GM20431 (cell line): Measurements from ENCODE around the gene KIAA0825.
"Not testable (repeated sequence)": the region's sequence is repeated elsewhere in the genome, so short reads cannot be mapped to it uniquely, and the experiment has no call there.

ENCODE experiments used
- in situ Hi-C: fragments of 300-500 bp; cut with MseI, MboI; formaldehyde crosslinking; loops from one replicate; pipeline ENCODE4 v1.15.0; 2020; ENCODE audit warnings: low sequenced_read_pairs; ENCODE audit not compliant: unreplicated experiment

Gene KIAA0825

DNA sequence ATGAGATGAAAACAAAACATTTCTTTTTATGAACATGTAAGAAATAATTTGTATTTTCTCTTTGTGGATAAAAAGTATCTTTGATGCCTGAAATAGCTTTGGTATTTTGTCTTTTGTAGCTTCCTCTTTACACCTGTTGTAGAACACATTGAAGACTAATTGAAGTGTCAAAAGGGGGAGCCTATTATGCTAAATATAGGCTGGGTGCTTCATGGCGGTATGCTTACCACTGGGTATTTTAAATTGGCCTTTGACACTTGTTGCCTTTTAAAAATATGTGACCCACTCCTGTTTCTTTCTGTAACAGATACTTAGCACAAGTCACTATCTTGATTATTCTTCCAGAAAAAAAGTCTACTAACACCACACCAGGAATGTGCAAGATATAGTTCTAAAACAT, 226.4 kb downstream of the KIAA0825 start:
- in situ Hi-C loops = no loop called here

DNA sequence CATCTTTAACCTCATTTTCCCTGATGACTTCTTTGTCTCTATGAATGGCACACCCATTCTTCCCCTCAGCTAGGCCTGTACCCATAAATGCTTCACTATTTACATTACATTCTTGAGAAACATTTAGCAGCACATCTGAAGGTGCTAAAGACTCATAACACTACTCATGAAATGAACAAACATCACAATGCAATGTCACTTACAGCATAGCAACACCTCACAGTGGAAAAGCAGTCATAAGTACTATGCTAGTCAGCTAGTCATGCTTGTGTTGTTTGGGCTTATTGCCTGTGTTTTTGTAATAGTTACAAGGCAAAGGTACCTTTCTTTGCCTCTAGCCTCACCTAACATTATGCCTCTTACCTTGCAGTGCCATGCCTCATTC, 228.9 kb downstream of the KIAA0825 start:
- in situ Hi-C loops = no loop called here

DNA sequence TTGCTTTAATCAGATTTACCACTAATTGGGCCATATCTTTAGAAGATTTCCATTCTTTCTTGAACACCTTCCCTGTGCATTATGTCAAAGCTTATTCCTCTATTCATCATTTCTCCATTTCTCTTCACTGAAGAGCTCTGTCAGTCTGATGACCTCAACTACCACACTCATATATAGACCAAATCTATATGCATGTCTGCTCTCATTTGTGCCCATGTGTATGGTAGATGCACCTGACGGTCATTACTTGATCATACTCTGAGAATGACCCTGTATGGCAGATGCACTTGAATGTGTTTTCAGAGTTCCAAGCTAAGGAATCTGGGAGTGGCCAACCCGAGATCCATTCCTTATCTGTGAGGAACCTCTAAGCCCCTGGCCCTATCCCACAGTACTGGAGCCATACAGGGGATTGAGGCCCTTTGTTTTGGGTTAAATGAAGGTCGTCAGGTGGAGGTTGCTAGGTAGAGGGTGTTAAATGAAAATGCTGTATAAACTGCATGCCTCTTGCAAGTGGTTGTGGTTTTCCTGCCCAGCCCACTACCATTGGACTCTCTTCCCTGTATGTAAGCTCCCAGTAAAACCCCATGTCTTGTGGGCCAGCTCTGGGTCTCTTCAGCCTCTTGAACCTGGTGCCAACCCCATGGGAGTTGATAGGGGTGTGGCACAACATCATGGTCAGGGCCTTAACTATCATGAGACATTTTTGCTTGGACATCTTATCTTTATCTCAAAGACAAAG, 229.5 kb downstream of the KIAA0825 start:
- in situ Hi-C loops = no loop called here

DNA sequence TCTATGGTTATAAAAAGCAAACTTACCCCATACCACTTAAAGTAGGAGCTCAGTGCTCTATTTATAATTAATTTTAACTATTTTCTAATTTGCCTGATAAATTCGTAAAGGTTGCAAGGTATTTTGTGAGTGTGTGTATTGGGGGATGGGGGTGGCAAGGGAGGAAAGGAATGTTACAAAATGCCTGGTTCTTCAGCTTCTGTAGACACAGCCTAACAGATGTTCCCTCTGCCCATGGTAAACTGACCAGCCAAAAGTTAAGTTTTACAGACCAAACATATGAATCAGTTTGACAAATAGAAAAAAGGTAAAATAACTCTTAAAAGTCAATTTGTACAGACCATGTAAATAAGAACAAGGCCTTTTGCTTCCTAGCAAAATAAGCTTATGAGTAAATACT, 232.6 kb downstream of the KIAA0825 start:
- in situ Hi-C loops = no loop called here

DNA sequence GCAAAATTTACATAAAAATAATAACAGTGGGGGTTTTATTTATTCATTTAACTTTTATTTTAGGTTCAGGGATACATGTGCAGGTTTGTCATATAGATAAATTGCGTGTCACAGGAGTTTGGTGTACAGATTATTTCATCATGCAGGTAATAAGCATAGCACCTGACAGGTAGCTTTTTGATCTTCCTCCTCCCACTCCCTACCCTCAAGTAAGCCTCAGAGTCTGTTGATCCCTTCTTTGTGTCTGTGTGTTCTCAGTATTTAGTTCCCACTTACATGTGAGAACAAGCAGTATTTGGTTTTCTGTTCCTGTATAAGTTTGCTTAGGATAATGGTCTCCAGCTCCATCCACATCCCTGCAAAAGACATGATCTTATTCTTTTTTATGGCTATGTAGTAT, 240.3 kb downstream of the KIAA0825 start:
- in situ Hi-C loops = no loop called here

DNA sequence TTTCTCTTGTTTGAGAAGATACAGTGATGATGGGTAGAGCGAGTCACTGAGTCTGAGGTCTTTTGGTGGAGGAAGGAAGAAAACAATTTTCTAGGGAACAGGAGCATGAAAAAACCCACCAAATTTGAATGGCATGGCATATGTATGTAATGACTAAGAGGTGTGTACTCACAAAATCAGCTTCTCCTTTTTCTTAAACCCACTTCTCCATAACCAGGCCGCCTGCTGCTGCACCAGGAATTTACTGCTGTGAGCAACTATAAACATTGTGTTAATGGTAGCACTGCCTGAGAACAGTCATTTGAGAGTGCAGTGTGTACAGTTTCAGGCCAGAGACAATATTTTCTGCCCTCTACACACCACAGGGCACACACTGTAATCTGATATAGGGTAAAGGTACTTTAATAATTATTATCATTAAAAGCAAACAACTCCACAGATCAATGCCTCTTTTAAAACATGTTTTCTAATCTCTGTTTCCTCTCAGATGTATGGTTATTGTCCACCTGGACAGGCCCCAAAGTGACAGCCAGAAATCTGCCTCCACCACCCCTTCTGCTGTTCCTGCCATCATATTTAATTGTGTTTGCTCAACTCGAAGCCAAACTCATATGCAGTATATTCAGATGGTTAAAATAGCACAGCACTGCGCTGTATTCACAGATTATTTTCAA, 241.6 kb downstream of the KIAA0825 start:
- in situ Hi-C loops = no loop called here

DNA sequence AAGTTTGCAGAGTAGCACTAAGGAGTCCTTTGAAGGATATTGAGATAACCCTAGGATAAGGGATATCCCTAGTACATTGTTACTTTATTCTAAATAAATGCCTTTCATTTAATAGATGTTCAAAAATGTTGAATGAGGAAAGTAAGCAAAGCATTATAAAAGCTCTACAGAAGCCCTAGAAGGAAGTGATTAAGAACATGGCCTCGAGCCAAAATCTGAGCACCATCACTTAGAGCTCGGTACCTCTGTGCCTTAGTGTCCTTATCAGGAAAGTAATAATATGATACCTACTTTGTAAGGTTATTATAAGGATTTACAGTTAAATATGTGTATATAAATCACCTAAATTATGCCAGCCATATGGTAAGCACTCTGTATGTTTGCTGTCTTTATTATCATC, 242.6 kb downstream of the KIAA0825 start:
- in situ Hi-C loops = no loop called here

DNA sequence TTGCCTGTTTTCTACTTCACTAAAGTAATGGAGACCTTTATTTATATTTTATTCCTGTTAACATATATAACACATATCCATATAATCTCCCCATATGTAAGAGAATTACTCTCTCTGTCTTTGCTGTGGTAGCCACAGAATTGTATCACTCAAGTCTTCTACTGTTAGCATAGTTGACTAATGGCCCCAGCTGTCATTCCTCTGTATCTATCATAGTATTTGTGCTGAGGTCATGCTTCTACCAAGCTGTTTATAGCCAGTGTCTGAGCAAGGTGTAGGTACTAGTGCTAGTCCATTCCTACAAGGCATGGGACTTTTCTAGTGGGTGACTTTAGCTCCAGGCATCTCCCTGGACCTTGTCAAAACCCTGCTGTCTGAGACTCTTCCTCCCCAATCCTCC, 244.1 kb downstream of the KIAA0825 start:
- in situ Hi-C loops = no loop called here

DNA sequence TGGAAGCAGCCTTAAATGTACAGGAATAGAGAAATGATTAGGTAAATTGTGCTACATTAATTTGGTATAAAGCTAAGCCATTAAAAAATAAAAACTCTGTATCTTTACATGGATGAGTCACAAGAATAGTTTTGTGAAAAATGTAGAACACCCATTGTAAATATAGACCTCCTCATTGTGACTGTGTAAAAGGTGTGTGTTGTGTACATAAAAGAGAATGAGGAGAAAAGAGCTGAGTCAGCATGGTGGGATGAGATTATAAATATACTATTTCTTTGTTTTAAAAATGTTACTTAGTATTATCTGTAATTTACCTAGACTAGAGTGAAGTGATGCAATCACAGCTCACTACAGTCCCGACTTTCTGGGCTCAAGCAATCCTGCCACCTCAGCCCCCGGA, 250.5 kb downstream of the KIAA0825 start:
- in situ Hi-C loops = no loop called here

DNA sequence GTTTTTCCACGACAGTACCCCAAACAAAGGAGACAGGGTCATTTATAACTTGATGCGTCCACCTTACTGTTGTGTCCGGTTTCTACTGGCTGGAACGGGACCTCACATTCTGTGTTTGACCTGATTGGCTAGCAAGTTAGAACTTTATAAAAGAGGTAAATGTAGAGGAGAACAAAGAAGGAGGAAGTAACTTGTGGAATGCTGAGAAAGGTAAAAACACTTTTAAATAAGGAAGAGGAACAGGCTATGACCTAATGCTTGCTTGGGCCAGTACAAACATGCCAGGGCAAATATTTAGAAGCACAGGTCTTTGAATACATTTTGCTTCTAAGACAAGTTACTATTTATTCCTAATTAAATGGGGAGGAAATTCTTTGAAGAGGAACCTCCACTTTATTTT, 251.6 kb downstream of the KIAA0825 start:
- in situ Hi-C loops = no loop called here

DNA sequence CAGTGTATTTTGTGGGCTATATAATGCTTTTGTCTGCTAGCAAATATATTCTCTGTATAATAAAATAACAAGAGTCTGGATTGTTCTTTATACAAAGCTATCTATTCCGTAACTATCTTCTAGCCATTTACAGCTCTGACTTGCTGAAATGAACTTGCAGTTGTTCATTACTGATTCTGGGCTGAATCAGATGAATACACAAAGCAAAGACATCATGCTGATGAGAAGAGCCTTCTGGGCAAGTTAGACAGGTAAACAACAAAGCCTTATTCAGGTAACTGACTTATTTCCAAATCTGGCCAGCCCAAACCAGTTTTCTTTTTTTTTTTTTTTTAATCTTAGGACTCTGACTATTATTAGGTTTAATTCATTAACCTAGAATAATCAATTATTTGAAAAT, 255.5 kb downstream of the KIAA0825 start:
- in situ Hi-C loops = no loop called here

DNA sequence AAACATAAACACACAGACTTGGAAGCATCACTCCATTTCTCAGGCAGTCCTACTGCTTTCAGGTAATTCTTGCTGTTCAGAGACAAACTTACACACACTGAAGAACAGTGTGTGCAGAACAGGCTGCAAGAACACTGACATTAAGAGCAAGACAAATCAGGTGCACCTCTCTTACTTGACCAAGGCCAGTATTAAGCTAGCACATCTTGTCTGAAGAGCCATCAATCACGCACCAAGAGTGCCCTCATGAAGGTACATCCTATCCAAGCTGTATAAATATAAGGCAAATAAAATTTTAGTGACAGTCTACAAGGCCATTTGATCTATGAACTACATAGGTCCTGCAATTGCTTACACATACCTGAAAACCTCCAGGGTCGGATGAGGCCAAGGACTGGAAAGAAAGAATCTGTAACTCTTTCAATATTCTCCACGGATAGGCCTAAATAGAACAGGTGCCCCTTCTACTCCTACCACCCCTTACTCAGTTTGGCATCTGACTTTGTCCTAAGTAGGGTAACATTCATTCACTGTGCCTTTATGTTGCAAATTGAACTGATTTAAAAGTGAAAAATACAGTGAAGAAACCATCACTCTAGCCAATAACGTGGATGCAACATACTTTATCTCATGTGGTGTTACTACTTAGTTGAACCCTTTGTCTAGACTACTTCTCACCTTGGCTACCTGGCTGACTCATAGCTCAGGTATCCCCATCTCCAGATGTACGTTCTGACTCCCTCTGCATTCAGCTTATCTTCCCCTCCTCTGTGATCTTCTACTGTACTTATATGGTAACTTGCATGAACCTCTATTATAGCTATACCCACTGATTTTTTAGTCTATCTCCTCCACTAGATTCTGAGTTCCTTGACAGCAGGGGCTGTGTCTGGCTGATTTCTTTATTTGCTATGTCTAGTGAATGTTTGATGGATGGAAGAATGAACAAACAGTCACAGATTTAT, 256.3 kb downstream of the KIAA0825 start:
- in situ Hi-C loops = no loop called here

DNA sequence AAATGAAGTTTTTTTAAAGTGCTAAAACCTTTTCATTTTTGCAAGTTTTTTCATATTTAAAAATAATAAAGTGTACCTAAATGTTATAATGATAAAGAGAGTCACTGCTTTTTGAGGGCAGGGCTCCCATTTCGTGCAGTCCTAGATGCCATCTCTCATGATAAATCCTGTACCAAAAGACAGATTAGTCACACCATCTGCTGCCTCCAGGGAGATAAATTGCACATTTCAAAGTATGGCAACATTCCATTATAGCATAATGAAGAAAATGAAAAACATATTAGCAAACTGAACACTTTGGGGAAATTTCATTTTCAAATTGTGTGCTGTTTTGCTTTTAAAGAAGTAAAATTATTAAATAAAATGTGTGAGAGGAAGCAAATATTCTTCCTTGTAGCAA, 257.2 kb downstream of the KIAA0825 start:
- in situ Hi-C loops = no loop called here

DNA sequence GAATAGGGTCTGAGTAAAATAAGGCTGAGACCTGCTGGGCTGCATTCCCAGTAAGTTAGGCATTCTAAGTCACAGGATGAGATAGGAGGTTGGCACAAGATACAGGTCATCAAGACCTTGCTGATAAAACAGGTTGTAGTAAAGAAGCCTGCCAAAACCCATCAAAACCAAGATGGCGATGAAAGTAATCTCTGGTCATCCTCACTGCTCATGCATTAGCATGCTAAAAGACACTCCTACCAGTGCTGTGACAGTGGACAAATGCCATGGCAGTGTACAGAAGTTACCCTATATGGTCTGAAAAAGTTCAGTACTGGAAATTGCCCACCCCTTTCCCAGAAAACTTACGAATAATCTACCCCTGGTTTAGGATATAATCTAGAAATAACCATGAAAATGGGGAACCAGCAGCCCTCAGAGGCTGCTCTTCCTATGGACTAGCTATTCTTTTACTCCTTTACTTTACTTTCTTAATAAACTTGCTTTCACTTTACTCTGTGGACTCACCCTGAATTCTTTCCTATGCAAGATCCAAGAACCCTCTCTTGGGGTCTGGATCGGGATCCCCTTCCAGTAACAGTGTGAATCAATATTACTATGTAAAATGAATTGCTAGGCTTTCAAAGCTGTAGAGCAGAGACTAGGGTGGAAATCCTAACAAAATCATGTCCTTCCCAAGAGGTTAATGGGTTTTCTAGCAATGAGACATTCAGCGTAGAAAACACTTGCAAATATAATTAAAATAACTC, 257.8 kb downstream of the KIAA0825 start:
- in situ Hi-C loops = no loop called here

DNA sequence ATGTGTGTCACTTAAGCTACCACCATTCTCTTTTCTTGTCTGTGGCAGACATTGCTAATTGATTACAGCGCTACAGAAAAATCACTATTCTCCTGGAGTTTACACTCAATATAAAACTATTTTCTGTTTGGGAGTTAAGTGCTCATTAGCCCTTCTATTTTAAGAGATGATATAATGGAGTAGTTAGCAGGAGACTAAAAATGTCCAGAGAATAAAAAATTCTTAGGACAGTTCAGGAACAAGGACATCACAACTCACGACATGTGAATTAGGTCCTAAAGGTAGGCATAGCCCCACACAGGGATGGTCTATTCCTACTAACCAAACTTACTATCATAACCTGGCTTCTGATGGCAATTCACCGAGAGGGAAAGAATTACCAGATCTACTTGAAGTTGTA, 258.5 kb downstream of the KIAA0825 start:
- in situ Hi-C loops = no loop called here

DNA sequence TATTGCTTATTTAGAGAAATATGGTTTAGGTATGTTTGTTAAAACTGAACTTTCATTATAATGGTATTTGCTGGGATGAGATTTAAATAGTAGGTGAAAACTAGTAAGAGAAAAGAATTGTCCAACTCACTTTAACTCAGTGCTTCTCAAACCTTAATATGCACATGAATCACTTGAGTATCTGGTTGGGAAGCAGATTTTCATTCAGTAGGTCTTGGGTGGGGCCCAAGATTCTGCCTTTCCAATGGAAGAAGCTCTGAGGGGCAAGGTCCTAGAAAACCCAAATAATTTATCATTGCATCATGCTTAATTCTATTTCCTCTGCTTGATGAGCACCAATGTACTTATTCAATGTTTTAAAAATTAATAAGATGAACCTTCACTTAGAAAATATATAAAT, 262.6 kb downstream of the KIAA0825 start:
- in situ Hi-C loops = no loop called here

DNA sequence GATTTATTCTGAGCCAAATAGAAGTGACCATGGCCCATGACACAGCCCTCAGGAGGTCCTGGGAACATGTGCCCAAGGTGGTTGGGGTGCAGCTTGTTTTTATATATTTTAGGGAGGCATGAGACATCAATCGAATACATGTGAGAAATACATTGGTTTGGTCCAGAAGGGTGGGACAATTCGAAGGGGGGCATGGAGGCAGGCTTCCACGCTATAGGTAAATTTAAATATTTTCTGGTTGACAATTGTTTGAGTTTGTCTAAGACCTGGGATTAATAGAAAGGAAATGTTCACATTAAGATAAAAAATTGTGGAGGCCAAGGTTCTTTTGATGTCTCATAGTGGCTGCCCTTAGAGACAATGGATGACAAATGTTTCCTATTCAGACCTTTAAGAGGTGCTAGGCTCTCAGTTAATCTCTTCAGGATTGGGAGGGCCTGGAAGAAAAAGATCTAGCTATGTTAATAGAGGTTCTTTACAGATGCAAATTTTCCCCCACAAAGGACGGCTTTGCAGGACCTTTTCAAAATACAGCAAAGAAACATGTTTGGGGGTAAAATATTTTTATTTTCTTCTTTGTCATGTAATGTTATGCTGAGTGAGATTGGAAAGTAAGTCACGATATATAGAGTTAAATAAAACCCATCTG, 263.4 kb downstream of the KIAA0825 start:
- in situ Hi-C loops = not testable (repeated sequence)

DNA sequence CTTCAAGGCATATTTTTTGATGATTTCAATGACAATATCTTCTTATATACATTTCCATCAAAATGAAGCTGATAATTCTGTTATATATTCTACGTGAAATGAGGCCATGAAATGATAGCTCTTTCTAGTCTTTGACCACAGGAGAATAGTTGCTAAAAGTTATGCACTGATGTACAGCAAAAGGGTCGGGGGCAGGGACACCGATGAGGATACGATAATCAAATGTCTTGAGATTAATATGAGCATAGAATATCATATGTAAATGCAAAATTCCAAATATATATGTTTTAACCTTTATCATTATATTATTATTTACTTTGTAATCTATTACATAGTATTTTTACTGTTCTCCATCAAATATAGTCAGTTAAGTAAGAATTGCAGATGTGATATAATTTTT, 264.8 kb downstream of the KIAA0825 start:
- in situ Hi-C loops = no loop called here

DNA sequence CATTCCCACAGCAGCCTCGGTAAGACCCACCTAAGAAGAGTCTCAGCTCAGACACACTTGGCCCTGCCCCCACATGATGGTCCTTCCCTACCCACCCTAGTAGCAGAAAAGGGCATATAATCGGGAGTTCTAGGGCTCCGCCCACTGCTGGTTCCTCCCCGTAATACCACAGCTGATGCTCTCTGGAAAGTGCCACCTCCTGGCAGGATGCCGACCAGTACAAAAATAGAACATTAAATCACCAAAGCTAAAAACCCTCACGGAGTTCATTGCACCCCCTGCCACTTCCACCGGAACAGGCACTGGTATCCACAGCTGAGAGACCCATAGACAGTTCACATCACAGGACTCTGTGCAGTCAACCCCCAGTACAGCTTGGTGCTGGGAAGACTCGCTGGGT, 271.3 kb downstream of the KIAA0825 start:
- in situ Hi-C loops = no loop called here

DNA sequence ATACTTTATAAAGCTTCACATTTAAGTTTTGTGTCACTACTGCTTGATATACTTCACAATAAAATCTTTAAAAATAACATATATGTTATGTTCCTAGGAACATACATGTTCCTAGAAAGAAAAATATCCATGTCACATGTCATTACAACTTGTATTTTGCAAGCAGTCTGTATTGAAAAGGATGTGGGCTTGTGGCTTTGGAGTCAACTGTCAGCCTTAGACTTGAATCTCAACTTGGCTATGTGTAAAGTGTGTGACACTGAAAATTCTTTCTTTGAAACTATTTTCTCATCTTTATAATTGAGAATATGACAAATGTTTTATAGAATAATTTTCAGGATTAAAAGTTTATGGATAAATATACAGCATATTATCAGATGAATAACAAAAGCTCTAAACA, 273.1 kb downstream of the KIAA0825 start:
- in situ Hi-C loops = no loop called here
